GM12891 (cell line): ENCODE results near the gene FBXO9.

Experiments used
- POLR2A ChIP-seq: IDR thresholded peaks from 2 replicates; pipeline ENCODE4 v1.6.1; 2011; ENCODE audit warnings: low read depth, low read length, control low read depth
- TAF1 ChIP-seq: IDR thresholded peaks from 2 replicates; pipeline ENCODE4 v1.6.1; 2011; ENCODE audit warnings: low read depth, low read length, control low read depth

DNA sequence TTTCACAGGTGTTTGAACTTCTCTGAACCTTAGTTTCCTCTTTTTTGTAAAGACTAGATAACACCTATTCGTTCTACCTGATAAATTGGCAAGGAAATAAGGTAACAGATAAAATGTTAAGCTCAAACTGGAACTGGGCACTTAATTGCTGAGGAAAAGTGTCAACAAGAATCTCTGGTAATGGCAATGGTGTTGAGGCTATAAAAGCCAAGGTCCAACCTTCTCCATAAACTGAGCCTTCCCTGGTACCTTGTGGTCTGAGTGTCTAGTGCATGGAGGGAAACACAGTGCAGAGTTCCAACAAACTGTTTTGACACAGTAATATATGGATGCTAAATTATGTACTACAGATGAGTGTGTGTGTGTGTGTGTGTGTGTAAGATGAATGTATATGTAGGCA is 36.7 kb upstream of the FBXO9 start:
- TF ChIP-seq TAF1 (no peak), POLR2A (no peak)
